Measurements from ENCODE around the gene PGM1.

DNA sequence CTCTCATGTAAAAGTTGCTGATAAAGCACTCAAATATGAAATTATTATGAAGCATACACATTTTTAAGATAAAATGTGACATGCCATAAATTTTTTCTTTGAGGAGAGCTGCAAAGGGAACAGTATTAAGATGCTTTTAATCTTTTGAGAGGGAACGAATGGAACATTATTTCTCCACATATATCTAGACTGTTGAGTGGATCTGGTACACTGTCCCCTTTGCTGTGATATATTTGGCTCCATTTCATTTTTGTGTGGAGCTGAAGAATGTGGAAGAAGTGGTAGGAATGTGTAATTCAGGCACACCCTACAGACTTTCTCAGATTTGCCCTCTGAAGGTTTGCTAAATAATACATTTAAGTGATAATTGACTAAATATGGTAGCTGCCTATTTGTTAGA lies 31.7 kb downstream of the PGM1 start:
- TF ChIP-seq POLR2A (IDR thresholded peaks at IDR 0.05; ENCODE audit: low read depth, low read length) (no peak), SPI1 (IDR thresholded peaks at IDR 0.05; ENCODE audit: low read depth, low read length) (no peak), POLR2AphosphoS5 (IDR thresholded peaks at IDR 0.05; ENCODE audit: low read depth, low read length) (no peak), TAF1 (IDR thresholded peaks at IDR 0.05; ENCODE audit: low read depth, low read length) (no peak)
